Fibroblast of skin of right biceps (primary cell): Measurements from ENCODE around the gene BMPR1B.
"Not testable (repeated sequence)": the region's sequence is repeated elsewhere in the genome, so short reads cannot be mapped to it uniquely, and the experiment has no call there.

ENCODE experiments used
- DNase-seq: peaks from one replicate; pipeline ENCODE4 v3.0.0-alpha.2; 2013

Gene BMPR1B

DNA sequence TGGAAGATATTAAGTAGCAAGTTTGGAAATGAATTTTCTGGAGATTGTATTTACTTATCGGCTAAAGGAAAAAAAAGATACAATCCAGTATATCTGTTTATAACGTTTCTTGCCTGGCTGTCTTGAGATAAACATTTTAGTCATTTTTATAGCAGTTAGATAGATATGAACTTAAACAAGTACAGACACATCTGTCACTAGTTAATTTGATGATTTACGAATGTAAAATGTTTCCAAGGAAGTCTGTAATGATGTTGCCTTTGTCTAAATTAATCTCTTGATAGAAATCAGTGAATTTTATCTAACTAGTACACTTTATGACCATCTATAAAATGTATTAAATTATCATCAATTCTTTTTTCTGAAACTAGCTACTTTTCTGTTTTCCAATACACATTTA, 5.7 kb downstream of the BMPR1B start:
- no peak for DNase-seq

- DNase-seq: no peak
Measured at GRCh38 chr4:94764069-94764468, 6.3 kb downstream of the BMPR1B start.

DNA sequence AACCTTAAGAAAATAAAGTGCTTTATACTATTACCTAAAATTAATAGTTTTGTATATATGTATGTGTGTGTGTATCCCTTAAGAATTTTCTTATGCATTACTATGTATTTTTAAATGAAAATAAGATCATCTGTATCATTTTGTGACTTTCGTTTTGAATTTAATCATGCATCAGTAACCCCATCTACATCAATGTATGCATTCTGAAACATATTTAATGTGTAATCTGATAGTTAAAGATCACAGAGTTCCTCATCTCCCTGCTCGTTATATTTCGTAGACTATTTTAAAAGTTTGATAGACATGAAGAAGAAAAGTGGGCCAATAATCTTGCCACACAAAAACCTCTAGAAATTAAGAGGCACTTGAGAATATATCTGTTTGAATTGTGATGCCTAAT, 7.4 kb downstream of the BMPR1B start:
- no peak for DNase-seq

GRCh38 chr4:94765648-94766047, 7.9 kb downstream of the BMPR1B start:
- DNase-seq: no peak

DNA sequence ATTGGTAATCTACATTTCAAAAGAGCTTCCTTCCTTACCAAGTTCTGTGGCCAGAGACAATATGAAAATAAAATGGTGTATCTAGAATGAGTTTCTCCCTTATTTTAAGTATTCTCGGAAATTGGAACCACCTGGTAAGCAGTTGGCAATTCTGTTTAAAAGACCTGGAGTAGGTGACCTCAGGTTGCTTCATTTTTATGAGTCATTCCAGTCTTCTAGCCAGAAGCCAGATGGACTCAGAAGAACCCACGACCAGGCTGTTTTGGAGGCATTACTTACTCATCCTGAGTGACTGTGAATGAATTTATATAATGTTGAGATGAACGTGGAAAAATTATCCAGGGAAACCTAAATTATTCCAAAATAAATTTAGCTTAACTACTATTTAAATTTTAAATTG, 9.1 kb downstream of the BMPR1B start:
- DNase-seq: peak; percentile 67

DNA sequence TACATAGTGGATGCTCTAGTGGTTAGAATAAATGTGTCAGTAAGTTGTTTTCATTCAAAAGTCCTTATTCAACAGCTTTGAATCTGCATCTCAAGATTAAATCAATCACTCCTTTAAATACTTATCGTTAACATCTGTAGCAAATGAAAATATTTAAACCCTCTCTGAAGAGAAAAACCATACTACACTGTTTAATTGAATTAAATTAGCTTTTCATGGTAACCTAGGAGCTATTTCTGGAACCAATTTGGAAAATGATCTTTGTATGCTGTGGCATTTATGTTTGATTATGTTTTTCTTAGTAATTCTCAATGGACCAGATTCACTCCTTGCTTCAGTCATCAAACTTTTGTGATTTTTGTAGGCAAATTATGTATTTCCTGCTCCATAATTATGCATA, 9.7 kb downstream of the BMPR1B start:
- no peak for DNase-seq

DNA sequence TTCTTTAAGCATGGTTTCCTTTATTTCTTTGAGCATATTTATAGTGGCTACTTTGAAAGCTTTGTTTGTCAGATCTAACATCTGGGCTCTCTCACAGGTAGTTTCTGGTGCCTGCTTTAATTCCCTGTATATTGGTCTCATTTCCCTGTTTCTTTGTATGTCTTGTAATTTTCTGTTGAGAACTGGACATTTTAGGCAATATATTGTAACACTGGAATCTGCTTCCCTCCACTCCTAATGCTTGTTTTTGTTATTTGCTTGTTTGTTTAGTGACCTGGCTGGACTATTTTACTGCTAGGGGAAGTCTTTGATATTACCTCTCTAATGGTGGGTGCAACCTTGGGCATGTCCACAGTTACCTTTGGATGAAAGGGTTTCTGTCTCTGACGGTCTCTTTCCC, 25.0 kb downstream of the BMPR1B start:
- DNase-seq: no peak

DNA sequence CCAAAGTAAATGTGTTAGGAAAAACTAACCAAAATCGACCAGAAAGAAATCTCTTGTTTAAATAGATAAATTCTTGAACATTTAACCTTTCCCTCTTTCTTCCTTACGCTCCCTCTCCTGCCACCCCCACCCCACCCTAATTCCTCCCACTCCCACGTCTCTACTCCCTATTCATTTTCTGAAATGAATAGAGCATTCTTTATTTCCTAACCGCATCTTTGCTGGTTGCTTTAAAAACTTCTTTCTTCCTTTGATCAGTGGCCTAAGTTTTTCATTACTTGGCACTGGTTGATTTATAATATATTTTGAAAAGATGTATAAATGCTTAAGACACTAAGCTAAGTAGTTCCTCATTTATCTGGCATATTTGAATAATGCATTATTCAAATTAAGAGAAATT, 33.9 kb downstream of the BMPR1B start:
- no peak for DNase-seq

GRCh38 chr4:94798808-94799207, 41.1 kb downstream of the BMPR1B start:
- DNase-seq: peak; percentile 80

GRCh38 chr4:94801016-94801415, 43.3 kb downstream of the BMPR1B start:
- no peak for DNase-seq

DNA sequence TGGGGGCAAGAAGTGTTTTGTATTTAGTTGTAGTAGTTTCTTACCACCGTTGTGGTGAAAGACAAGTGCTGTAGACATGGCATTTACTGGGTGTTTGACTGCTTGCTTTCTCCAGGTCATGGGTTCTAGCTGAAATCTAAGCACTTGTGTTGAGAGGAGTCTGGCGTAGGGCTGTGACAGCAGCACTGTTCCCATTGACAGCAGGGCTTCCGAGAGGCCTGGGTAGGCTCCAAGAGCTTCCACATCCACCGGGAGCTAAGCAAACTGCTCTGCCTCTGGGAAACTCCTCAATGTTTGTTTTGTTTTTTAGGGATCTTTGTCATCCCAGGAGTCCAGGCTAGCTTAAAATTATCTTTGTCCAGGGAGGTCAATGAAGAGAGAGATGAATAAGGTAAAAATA, 44.3 kb downstream of the BMPR1B start:
- DNase-seq: no peak

GRCh38 chr4:94803181-94803580, 45.4 kb downstream of the BMPR1B start:
- DNase-seq: peak; percentile 50

DNA sequence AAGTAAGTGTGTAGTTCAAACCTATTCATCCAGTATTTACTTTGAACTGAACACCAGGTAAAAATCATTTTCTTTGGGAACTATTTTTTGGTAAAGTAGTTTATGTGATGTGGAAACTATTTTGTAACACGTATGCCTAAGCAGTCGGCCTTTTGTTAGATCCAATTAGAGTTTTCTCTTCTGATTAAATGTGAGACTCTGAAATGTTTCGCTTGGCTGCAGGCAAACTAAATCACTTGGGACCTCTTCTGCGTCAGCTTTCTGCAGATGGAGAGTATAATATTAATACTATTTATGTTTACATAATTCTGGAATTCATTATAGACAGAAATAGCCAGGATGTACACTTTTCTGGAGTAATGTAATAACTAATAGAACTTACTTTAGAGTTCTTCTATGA, 46.9 kb downstream of the BMPR1B start:
- no peak for DNase-seq

- DNase-seq: peak; percentile 28
Measured at GRCh38 chr4:94806376-94806775, 48.6 kb downstream of the BMPR1B start.

- no peak for DNase-seq
Measured at GRCh38 chr4:94811643-94812042, 53.9 kb downstream of the BMPR1B start.

DNA sequence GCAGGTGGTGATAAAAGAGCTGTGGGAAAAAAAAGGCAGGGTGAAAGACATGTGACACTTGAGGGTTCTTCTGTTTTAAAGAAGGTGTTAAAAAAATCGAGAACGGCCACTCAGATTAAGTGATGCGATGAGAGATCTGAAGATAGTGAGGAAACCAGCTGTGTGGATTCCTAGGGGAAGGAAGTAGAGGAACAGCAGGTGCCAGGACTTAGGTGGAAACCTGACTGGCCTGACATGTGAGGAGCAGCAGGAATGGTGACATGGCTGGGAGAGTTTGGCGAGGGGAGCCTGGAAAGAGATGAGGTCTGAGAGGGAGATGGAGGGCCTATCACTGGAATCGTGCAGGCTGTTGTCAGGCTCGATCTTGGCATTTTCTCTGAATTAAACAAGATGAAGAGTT, 55.5 kb downstream of the BMPR1B start:
- DNase-seq: no peak

- no peak for DNase-seq
Measured at GRCh38 chr4:94814237-94814636, 56.5 kb downstream of the BMPR1B start.

- no peak for DNase-seq
Measured at GRCh38 chr4:94819371-94820168, 61.8 kb downstream of the BMPR1B start.

DNA sequence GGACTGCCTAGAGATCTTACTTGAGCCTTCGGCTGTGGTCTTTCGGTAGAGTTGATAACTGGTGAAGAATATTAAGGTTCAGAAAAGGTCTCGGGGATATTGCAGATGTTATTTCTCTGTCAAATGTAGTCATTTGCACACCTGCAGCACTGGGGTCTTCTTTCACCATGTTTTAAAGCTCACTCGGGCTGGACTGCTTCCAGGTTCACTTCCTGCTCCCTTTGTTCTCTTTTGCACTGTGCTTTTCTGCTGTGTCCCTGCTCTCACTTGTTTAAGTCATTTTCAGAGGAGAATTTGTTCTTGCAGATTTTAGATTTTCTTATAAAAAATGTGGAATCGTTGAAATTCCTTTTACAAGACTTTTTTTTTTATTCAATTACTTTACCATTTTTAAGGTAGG, 68.5 kb downstream of the BMPR1B start:
- no peak for DNase-seq

DNA sequence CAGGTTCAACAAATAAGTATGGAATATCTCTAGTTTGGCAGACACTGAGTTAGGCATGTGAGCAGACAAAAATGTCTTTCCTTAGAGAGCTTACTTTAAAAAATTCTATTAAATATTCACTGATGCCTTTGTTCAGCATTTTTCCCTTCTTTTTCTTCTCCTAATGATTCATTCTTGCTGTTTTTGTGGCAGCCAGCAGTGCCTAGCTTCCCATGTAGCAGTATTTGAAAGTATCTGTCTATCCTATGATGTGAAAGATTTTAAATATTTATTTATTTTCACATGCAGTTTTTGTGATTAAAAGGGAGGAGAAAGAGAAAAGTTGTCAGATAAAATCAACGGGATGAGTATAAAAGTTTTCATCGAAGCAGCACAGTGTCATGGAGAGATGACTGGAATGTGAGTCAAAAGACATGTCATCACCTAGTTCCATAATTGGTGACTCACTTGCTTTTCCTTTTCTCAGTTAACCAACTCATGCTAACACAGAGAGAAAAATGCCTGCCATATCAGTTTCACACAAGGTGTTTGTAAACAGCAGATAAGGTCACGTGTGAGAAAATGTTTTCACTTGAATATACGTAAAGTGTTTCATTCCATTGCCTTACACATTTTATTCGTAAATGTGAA, 69.8 kb downstream of the BMPR1B start:
- DNase-seq: peak; percentile 90

- no peak for DNase-seq
Measured at GRCh38 chr4:94828882-94829281, 71.1 kb downstream of the BMPR1B start.

DNA sequence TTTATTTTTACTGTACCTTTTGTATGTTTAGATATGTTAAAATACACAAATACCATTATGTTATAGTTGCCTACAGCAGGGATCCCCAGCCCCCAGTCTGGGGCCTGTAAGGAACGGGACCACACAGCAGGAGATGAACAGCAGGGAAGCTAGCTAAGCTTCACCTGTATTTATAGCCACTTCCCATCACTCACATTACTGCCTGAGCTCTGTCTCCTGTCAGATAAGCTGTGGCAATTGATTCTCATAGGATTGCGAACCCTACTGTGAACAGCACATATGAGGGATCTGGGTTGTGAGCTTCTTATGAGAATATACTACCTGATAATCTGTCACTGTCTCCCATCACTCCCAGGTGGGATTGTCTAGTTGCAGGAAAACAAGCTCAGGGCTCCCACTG, 73.9 kb downstream of the BMPR1B start:
- no peak for DNase-seq

DNA sequence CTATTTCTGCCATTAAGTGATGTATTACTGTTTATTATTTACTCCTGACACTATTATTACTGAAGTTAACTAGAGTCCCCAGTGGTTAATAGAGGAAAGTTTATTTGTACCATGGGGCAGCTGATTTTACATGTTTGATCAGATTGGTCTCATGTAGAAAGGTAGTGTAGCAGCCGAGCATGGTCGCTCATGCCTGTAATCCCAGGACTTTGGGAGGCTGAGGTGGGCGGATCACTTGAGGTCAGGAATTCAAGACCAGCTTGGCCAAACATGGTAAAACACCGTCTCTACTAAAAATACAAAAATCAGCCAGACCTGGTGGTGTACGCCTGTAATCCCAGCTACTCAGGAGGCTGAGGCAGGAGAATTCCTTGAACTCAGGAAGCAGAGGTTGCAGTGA, 74.6 kb downstream of the BMPR1B start:
- not testable (repeated sequence) for DNase-seq

DNA sequence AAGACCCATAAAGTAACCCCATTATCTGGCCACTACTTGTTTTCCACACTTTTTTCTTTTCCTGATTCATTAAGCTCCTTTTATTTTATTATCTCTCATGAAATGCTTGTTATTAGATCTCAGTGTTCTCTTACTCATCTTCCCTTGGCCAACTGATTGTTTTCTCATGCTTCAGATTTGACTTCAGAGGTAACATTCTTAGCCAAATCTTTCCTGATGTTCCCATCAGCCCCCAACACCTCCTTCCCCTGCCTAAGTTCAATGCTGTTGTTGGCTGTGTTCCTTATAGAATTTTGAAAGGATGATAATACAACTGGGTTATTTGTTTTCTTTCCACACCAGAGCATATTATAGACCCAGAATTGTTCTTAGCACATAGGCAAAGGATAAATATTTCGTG, 75.6 kb downstream of the BMPR1B start:
- DNase-seq: no peak

DNA sequence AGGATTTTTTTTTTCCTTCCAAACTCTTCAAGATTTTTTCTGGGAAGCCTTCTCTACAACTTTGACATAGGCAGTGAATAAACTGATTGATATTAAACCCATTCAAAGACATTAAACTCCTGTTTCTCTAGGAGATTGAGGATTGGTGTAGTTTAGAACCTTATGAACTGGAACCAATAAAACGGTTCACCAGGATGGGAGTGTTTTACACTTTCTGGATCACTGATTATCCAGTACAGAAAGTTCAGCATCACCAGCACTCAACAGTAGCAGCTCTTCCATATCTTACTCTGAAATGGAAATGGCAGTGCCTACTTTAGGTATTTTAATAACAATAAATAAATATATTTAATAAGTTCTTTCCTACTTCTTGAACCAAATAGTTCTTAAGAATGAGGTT, 76.7 kb downstream of the BMPR1B start:
- DNase-seq: no peak
